ENCODE measurements around the gene GRIK4.

GRIK4 gene

DNA sequence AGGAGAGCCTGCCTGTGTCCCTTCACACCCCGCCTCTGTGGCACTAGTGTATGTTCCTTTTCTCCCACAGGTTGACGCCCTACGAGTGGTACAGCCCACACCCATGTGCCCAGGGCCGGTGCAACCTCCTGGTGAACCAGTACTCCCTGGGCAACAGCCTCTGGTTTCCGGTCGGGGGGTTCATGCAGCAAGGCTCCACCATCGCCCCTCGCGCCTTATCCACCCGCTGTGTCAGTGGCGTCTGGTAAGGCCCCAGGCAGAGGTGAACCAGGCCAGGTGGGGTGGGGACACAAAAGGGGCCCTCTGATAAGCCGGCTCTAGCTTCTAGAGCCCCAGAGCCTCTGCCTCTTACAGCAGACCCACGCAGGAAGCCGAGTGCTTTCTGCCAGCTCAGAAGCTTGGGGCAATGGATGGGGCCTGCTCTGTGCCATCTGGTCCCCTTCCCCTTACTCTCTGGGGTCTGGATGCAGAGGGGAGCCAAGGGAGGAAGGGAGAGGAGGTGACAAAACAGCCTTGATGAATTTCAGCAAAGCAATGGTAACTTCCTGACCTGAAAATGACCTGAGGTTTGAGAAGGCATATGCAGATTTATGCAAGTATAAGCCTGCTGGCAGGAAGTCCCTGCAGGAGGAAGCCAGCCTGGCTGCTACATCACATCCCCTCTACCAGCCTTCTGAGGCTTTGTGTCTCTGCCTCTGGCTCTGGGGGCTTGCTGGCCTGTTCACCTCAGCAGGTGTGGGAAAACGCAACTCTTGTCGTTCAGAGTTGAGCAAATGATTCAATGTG lies 445.4 kb downstream of the GRIK4 start:
- DNase-seq (ENCODE audit: low read depth) = no peak

- DNase-seq (ENCODE audit: low read depth) = no peak
Observed at GRCh38 chr11:120958185-120958584, 446.6 kb downstream of the GRIK4 start.

DNA sequence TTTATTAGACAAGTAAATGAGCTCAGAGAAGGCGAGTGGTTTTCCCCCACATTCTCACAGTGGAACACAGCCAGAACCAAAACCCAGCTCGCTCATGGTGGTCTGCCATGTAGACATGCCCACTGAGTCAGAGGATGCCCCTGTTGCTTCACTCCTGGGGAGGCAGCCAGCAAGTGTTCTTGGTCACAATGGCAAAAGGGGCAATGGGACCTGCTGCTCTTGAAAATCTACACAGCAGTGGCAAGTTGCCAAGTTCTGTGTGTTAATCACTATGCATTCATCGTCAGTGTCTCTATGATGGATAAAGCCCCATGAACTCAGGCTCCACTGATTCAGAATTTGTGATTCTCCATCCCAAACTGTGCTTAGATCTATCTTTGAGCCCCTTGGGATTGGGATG lies 447.6 kb downstream of the GRIK4 start:
- DNase-seq (ENCODE audit: low read depth) = no peak

GRCh38 chr11:120964857-120965256 lies 453.3 kb downstream of the GRIK4 start:
- DNase-seq (ENCODE audit: low read depth) = no peak

DNA sequence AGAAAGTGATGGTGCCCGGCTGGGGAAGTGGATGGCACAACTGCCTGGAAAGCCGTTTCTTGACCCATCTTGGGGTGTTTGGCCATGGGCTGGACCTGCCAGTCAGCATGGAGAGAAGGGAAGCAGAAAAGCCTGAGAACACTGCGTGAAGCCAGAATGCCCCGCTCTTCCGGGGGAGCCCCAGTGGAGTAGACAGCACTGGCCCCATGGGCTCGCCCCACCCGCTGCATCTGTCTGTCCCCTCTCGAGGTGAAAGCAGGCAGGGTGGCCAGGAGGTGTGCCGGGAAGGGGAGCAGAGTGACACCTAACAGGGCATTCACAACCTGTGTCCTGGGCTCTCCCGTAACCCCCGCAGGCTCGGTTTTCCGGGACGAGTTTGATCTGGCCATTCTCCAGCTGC lies 455.3 kb downstream of the GRIK4 start:
- DNase-seq (ENCODE audit: low read depth) = no peak

GRCh38 chr11:120969993-120970392 lies 458.4 kb downstream of the GRIK4 start:
- no peak for DNase-seq (ENCODE audit: low read depth)

DNA sequence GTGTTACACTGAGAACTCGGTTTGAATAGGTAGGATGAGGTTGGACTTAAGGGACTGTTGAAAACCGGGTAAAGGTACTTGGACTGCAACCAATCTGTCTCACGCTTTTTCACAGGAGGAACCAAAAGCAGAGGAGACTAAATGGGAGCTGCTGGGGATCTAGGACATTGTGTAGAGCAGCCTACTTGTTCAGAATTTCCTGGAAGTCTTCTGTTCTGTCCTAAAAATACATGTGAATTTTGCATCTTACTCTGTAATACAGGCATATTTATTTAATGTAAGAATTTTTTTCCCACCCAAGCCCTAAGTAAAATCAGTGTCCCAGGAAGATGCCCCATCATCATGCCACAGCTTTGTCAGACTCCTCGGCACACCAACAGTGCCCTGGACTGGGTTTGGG lies 460.3 kb downstream of the GRIK4 start:
- no peak for DNase-seq (ENCODE audit: low read depth)

DNA sequence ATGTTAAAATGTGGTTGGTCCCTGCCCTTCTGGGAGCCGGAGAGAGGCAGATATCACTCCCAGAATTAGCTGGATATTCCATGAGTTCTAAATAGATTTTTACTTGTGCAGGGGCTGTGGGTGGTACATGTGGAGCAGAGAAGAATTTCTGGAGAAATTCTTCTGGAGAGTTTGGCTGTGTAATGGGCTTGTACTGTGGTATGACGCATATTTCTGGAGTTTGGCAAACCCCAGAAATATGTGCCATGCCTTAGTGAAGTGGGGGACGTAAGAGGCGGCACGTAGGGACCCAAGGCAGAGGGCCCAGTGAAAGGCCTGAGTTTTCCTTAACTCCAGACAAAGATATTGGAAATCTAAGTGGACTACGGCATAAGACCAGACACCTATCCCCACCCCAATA lies 461.1 kb downstream of the GRIK4 start:
- DNase-seq (ENCODE audit: low read depth) = no peak

DNA sequence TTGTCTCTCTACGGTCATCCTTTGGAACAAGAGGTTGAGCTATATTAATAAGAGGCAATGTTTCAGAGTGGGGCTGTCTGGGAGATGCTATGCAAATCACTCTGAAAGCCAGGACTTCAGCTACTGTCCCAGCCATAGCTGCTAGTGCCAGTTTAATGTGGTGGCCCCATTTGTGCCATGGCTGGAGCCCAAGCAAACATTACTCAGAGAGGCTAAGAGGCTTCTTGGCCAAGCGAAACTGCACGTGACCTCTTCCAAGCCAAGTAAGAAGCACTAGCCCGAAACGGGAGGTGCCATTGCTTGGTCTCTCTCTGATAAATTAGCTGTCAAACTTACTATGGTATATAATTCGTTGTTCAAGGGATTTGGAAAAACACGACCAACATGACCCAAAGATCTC lies 462.0 kb downstream of the GRIK4 start:
- no peak for DNase-seq (ENCODE audit: low read depth)

GRCh38 chr11:120974466-120974865 lies 462.9 kb downstream of the GRIK4 start:
- DNase-seq (ENCODE audit: low read depth) = no peak

GRCh38 chr11:120974965-120975364 lies 463.4 kb downstream of the GRIK4 start:
- no peak for DNase-seq (ENCODE audit: low read depth)

GRCh38 chr11:120977266-120978137 lies 466.0 kb downstream of the GRIK4 start:
- no peak for DNase-seq (ENCODE audit: low read depth)

DNA sequence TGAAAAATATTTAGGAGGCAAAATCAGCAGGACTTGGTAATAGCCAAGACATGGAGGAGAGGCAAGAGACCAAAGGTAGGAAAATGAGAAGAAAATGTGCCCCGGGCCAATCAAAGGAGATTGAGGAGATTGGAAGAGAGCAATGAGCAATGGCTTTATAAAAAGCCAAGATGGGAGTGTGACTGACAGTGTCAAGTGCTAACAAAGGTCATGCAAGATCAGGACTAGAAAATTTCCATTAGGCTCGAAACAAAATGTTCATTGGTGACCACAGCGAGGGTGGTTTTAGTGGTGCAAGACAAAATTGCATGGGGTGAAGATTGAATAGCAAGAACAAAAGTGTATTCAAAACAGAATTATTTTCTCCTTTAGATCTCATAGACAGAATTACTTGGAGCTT lies 467.2 kb downstream of the GRIK4 start:
- no peak for DNase-seq (ENCODE audit: low read depth)

GRCh38 chr11:120985718-120986569 lies 474.4 kb downstream of the GRIK4 start:
- DNase-seq (ENCODE audit: low read depth) = no peak

DNA sequence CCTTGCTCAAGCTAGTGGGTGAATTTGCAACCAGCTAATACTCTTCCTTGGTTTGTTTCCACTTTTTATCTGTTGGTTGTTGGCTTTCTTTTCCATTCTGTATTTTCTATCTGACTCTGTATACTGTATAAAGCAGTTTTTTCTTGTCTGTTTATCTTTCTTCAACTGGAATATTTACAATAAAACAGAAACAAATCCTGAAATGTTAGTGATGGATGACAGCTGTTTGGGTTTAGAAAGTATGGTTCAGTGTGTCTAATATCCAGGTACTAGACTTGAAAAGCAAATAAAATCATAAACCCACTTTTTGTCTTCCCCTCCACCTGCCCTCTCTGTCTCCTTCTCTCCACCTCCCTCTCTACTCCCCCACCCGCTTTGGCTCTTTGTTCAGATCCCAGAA lies 477.1 kb downstream of the GRIK4 start:
- DNase-seq (ENCODE audit: low read depth) = no peak

- DNase-seq (ENCODE audit: low read depth) = no peak
Observed at GRCh38 chr11:120991830-120992686, 480.5 kb downstream of the GRIK4 start.

DNA sequence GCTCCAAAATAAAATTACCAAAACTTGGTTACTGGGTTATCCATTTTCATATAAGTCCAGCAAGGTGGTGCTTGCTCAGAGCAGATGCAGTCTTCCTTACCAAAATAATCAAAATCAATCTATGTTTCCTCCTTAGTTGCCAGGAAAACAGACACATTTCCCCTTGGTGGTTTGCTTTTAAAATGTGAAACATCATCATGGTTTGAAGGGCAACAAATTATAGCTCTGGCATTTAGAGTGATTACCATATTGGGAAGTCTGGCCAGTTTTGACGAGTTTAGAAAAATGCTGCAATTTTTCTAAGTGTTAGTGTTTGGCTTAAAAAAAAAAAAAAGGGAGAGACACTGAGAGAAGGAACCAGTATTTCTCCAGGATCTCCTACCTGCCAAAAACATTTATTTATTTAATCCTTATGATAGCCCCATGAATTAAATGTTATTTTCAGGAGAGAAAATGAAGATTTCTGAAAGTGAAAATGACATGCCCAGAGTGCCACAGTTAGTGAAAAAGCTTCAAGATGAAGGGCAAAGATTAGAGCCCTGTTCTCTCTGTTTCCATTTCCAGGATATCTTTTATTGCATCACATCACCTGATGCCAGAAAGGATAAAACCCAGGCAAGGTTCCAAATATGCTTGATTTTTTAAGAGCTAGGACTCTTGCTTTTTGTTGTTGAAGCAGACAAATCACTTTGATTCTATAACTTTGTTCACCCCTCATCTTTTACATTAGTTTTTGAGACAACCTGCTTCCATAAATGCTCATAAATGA lies 482.7 kb downstream of the GRIK4 start:
- DNase-seq (ENCODE audit: low read depth) = no peak

GRCh38 chr11:120995184-120995583 lies 483.6 kb downstream of the GRIK4 start:
- no peak for DNase-seq (ENCODE audit: low read depth)

DNA sequence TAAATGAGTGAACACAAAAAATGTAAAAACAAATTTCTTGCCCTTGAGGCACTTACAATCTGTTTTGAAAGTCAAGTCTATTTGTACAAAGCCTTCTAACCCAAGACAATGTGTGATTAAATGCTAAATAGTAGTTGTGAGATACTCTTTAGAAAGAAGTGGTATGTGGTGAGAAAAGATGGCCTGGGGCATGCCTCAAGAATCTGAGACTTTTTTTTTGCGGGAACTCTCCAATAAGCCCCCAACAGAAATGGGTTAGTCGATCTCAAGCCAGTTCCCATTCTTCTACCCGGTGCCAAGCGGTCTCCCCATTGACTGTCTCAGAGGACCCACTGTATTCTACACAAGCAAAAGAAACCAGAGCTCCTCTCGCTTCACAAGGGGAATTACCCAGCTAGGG lies 485.4 kb downstream of the GRIK4 start:
- DNase-seq (ENCODE audit: low read depth) = no peak

DNA sequence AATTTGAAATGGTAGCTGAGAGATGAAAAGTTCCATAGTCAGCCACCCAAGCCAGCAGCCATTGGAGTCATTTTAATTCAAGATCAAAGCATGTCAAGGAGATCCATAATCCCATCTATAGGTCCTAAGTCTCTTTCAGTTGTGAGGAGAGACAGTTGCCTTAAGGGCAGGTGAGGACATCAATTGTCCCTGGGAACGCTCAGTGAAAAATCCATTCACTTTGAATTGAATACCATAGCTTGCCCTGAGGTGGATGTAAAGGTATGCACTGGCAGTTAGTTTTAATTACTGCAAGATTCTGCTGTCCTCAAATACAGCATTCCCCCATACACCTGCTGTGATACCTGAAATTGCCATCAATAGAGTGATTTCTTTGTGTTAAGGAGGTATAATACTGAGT lies 487.0 kb downstream of the GRIK4 start:
- DNase-seq (ENCODE audit: low read depth) = no peak

Measured in stimulated activated CD4-positive, alpha-beta T cell treated with anti-CD3 and anti-CD28 coated beads, Interleukin-2, amount 100 ng/mL, for 4 hours (primary cell).